ENCODE results near the gene GPRC5C.

DNA sequence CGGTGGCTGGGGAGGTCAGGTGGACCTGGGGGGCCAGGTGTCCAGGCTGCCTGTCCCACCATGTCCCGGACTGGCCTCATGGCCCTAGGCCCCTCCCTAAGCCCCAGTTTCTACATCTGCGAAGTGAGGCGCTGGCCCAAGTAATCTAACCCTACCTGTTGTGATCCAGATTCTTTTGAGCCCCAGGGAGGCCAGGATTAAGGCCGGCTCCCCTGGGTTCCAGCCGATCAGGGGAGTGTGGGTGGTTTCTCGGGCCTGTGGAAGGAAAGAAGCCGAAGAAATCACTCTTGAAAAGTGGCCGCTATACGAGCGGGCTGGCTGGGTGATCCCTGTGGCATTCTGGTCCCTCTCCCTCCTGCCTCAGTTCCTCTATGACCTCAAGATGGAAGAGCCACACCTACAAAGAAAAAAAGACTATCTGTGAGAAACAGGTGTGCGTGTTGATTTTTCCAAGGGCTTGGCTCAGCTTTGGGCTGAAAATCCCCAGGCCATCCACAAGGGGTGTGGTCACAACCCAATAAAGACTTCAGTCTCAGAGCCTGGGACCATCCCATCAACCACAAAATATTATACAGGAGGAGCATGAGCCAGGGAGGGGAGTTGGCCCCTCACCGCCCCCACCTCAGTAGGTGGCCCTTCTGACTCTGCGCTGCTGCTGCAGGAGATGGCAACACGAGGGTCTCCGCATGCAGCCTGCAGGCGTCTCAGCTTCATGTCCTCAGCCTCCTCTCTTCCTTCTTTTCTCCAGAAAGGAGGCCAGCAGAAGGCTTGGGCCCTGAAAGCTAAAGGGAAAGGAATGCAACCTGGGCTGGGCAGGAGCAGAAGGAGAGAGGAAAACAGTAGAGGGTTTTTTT lies 44.3 kb upstream of the GPRC5C start:
- TF ChIP-seq, protein P1, sequence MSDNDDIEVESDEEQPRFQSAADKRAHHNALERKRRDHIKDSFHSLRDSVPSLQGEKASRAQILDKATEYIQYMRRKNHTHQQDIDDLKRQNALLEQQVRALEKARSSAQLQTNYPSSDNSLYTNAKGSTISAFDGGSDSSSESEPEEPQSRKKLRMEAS (IDR thresholded peaks at IDR 0.05) = no peak
- no peak for TF ChIP-seq TAF1 (IDR thresholded peaks at IDR 0.05; ENCODE audit: low read depth)
- no peak for TF ChIP-seq TEAD4 (IDR thresholded peaks at IDR 0.05)
- TF ChIP-seq REST (IDR thresholded peaks at IDR 0.05; ENCODE audit: low read depth) = no peak
- TF ChIP-seq YY1 (IDR thresholded peaks at IDR 0.05; ENCODE audit: low read depth) = no peak
- no peak for TF ChIP-seq CEBPB (IDR thresholded peaks at IDR 0.05)
- no peak for TF ChIP-seq RAD21 (IDR thresholded peaks at IDR 0.05; ENCODE audit: low read depth)
- no peak for TF ChIP-seq EP300 (IDR thresholded peaks at IDR 0.05; ENCODE audit: borderline replicate concordance)
- no peak for TF ChIP-seq CREB1 (IDR thresholded peaks at IDR 0.05; ENCODE audit: low read depth)
- TF ChIP-seq TCF12 (IDR thresholded peaks at IDR 0.05; ENCODE audit: low read depth) = no peak
- no peak for TF ChIP-seq USF1 (IDR thresholded peaks at IDR 0.05)
- no peak for TF ChIP-seq EGR1 (IDR thresholded peaks at IDR 0.05)

Measured in Ishikawa (cell line).